Dedifferentiated amniotic fluid mesenchymal stem cell (primary cell): ENCODE measurements around the gene ITGAX.

ENCODE experiments used
- DNase-seq: peaks from one replicate; pipeline ENCODE4 v3.0.0-alpha.2; 2016; ENCODE audit errors: extremely low spot score

Gene ITGAX

GRCh38 chr16:31348579-31348978, 6.4 kb upstream of the ITGAX start:
- DNase-seq: no peak

- DNase-seq: no peak
Observed at GRCh38 chr16:31350275-31351005, 4.5 kb upstream of the ITGAX start.

GRCh38 chr16:31351246-31351941, 3.6 kb upstream of the ITGAX start:
- DNase-seq: no peak

DNA sequence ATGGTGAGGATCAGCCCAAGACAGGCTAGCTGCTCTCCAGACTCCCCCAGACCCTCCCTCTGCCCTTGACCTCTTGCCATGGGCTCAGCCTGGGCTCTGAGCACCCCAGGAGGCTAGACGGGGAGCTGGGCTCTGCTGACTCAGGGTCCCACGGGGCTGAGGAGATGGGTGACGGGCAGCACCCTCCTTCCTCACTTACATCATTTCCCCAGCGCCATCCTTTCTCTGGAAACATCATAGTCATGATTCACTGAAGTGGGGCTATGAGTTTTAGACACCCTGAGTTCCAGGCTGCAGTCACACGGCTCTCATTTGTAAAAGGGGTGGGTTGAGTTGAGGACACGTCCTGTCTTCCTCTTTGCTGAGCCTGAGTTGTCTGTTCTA, 3.0 kb upstream of the ITGAX start:
- DNase-seq: no peak

- DNase-seq: no peak
Observed at GRCh38 chr16:31352376-31353115, 2.4 kb upstream of the ITGAX start.

DNA sequence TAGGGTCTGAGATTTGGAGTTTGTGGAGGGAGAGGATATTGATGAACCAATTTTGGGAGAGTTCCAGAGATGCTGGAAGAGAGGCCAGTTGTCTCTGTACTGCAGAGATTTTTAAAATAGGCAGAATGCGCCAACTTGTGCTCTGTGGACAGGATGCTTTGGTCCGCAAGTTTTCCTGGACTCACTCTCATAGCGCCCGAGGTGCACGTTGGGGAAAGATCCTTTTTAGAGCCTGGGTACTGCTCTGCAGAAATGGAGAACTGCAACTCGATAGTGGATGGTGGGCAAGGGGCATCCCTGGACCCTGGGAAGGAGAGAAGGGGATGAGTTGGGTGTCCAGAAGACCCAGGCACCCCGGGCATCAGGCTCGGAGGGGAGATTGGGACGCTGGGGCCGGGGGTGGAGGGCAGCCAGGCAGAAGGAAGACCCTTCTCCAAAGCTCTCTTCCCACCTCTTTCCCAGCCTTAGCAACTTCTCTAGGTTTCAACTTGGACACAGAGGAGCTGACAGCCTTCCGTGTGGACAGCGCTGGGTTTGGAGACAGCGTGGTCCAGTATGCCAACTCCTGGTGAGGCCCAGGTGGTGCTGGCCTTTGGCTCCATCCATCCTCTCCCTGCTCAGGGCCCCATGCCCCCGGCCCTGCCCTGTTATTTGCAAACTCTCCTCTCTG, 590 bp downstream of the ITGAX start:
- DNase-seq: no peak

DNA sequence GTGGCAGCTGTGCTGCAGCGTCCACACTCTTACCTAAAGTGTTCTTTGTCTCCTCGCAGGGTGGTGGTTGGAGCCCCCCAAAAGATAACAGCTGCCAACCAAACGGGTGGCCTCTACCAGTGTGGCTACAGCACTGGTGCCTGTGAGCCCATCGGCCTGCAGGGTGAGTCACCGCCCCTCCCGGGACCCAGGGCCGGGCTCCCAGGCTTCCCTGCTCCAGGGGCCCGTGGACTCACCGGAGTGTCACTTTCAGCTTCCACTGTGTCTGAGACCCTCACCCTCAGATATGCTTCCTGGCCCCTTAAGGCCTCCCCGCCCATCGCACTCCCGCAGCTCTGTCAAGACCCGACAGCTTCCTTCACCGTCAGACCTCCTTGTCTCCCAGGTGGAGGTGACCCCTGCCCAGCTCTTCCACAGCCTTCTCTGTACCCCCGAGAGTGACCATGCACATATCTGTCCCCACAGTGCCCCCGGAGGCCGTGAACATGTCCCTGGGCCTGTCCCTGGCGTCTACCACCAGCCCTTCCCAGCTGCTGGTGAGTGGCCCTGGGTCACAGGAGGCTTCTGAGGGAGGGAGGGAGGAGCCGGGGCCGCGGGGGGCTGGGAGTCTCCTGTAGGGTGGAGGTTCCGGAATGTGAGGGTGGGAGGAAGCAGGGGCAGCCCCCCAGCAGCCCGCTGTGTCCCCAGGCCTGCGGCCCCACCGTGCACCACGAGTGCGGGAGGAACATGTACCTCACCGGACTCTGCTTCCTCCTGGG, 1.8 kb downstream of the ITGAX start:
- no peak for DNase-seq

DNA sequence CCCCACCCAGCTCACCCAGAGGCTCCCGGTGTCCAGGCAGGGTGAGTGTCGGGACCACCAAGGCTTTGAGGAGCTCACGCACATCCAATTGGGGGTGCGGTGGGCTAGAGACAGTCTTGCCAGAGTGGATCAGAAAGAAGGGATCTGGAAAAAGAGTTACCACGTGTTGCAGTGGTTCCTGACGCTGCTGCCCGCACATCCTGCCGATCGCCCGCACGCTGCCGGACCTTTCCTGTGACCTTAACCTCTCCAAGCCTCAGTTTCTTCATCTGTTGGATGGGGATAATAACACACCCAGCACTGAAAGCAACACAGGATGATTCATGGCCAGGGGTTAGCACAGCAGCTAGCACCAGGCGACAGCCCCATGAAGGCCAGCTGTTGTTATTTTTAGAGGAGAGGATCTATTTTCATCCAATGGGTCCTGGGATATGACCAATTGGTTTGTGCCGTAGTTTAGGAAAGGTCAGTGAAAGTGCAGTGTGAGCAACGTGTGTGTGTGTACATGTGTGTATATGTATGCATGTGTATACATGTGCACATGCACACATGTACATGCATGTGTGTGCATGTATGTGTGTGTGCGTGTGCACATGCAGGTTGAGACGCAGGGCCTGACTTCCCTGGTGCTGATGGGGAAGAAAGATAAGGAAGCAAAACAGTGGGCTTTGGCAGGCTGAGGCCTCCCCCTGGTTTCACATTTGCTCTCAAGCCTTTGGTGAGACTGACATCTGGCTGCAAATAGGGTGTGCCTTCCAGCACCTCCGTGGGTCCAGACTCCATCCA, 2.5 kb downstream of the ITGAX start:
- no peak for DNase-seq

GRCh38 chr16:31360251-31360650, 5.3 kb downstream of the ITGAX start:
- DNase-seq: no peak

- no peak for DNase-seq
Observed at GRCh38 chr16:31361201-31362110, 6.5 kb downstream of the ITGAX start.

DNA sequence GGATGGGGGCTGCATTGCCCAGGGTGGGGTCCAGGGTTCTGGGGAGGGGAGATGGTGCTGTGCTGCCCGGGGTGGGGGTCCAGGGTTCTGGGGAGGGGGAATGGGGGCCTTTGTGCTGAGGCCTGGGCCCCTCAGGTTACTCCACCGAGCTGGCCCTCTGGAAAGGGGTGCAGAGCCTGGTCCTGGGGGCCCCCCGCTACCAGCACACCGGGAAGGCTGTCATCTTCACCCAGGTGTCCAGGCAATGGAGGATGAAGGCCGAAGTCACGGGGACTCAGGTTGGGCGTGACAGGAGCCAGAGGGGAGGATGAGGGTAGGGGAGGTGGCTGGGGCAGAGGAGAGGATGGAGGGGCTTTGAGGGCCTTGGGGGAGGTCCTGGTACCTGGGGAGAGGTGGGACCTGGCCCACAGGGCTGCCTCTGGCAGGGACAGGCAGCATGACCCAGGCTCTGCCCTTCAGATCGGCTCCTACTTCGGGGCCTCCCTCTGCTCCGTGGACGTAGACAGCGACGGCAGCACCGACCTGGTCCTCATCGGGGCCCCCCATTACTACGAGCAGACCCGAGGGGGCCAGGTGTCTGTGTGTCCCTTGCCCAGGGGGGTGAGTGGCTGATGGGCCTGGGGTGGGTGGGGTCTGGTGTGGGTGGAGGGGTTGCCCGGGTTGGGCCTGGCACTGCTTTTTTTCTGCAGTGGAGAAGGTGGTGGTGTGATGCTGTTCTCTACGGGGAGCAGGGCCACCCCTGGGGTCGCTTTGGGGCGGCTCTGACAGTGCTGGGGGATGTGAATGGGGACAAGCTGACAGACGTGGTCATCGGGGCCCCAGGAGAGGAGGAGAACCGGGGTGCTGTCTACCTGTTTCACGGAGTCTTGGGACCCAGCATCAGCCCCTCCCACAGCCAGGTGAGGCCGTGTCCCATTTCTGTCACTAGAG, 7.8 kb downstream of the ITGAX start:
- no peak for DNase-seq

- DNase-seq: no peak
Observed at GRCh38 chr16:31363721-31364120, 8.7 kb downstream of the ITGAX start.

DNA sequence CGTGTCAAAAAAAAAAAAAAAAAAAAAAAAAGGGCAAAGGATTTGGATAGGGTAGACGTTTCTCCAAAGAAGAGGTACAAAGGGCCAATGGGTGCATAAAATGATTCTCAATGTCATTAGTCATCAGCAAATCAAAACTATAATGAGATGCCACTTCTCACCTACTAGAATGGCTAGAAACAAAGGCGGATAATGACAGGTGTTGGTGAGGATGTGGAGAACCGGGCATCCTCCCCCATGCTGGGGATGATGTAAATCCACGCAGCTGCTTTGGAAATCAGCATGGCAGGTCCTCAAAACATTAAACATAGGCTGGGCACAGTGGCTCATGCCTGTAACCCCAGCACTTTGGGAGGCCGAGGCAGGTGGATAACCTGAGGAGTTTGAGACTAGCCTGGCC, 9.4 kb downstream of the ITGAX start:
- DNase-seq: no peak

- DNase-seq: no peak
Observed at GRCh38 chr16:31365131-31365865, 10.3 kb downstream of the ITGAX start.

- DNase-seq: no peak
Observed at GRCh38 chr16:31367853-31368252, 12.9 kb downstream of the ITGAX start.

- no peak for DNase-seq
Observed at GRCh38 chr16:31371008-31371407, 16.0 kb downstream of the ITGAX start.

DNA sequence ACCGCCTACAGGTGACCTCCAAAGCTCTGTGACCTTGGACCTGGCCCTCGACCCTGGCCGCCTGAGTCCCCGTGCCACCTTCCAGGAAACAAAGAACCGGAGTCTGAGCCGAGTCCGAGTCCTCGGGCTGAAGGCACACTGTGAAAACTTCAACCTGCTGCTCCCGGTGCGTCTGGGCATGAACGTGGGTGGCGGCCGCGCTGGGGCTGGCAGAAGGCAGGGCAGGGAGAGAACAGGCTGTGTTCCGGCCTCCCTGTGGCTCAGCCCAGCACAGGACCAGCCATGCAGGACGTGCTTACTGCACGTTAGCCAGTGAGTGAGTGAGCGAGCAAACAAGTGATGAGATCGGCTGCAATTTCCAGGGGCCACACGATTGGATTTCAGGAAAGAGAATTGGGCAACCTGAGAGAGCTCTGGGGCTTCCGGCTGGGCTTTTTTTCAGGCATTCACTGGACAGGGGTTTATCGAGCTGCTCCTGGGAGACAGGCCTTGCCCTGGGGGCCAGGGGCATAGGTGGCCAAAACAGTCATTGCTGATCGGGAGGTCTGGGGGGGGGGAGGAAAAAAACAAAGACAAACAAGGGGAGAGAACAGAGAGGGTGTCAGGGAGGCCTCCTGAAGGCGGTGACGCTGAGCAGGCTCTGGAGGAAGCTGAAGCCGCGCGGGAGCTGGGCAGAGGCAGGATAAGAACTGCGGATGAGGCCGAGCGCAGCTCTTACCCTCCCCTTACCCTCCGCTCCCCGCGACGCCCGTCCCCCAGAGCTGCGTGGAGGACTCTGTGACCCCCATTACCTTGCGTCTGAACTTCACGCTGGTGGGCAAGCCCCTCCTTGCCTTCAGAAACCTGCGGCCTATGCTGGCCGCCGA, 16.9 kb downstream of the ITGAX start:
- no peak for DNase-seq
